ENCODE measurements around the gene STK16. TPM values are rescaled to one million over a fixed set of nuclear protein-coding genes. Genes with fewer than 3 reads are reported as not detected.

The STK16 gene
- polyA plus RNA-seq, 3 donors: 16.7 to 40.7 (median 17.8) TPM

DNA sequence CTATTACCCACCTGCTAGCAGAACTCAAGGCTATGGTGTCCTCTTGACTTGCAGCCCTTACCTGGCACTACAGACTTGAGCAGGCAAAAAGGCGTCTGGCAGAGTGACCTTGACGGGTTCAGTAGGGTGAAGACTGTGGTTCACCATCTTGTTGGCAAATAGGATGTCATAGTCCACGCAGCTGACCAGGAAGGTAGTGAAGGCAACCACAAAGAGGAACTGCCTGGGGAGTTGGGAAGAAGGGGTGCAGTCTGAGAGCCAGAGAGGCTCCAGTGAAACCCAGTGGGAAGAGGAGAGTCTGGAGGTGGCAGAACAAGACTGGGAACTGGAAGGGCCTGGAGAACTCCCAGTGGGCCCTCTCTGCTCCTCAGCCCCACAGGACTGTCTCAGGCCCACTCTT, 19.9 kb upstream of the STK16 start:
- intact Hi-C loops (cut with micrococcal nuclease): loop anchor here in 1 of 2 donors (5.0 kb wide), 1 partner anchor 72 kb away; no protein-coding TSS in a partner anchor
- H4K20me1 ChIP-seq (ENCODE audit: insufficient read depth, low read length): peaks cover 84% of the 10 kb centered on the region
- 0% methylated on average over 3 of the region's 3 CpGs for WGBS (ENCODE audit: insufficient coverage)
- H3K27ac ChIP-seq (ENCODE audit: low read depth in 1 of 2, low read length in 2 of 2): peak overlapping the region in 1 of 2 donors; percentile 8
- no peak overlapping the region for H2AFZ ChIP-seq (ENCODE audit: insufficient read depth, low read depth, low read length, poor library complexity, severe bottlenecking)
- TF ChIP-seq CTCF (IDR thresholded peaks at IDR 0.05): no peak
- peaks cover 41 to 44% of the 10 kb centered on the region in 2 donors for H3K4me1 ChIP-seq (ENCODE audit: control insufficient read depth in 1 of 2, insufficient read depth in 2 of 2, low read length in 2 of 2)
- peaks cover 0 to 49% of the 10 kb centered on the region in 2 donors for H3K27me3 ChIP-seq (ENCODE audit: control insufficient read depth in 2 of 2, insufficient read depth in 2 of 2, low read length in 2 of 2)
- Mint-ChIP-seq H3K4me1 (peaks cover 52% of the 10 kb centered on the region), H3K27ac (peak overlapping the region; percentile 30 to 84 (median 73)), H3K9me3 (peaks cover 0 to 29% (median 11%) of the 10 kb centered on the region in 7 donors), H3K36me3 (peaks cover 66 to 73% of the 10 kb centered on the region in 2 donors), H3K4me3 (peak overlapping the region; percentile 27 to 70), H3K27me3 (ENCODE audit: low read depth in 3 of 3) (peaks cover 44 to 67% (median 48%) of the 10 kb centered on the region in 3 donors)
- peak overlapping the region in 1 of 3 experiments; percentile 33 for H3K4me3 ChIP-seq (replicated peaks in 1 of 3; ENCODE audit: low read depth in 2 of 3, low read length in 3 of 3)
- DNase-seq: peak in 2 of 3 donors; percentile 70 to 77
- peak overlapping the region; percentile 38 for H3K4me2 ChIP-seq (replicated peaks; ENCODE audit: extremely low read depth, low read length, poor library complexity, severe bottlenecking)
- H3K9ac ChIP-seq (ENCODE audit: insufficient read depth, low read length, poor library complexity, severe bottlenecking): no peak overlapping the region
- H3K36me3 ChIP-seq (replicated peaks in 1 of 2; ENCODE audit: control insufficient read depth in 1 of 2, insufficient read depth in 2 of 2, low read length in 2 of 2): peaks cover 45 to 60% of the 10 kb centered on the region in 2 donors
- peaks cover 23% of the 10 kb centered on the region for H3K79me2 ChIP-seq (ENCODE audit: insufficient read depth, low read length)
- H3K9me3 ChIP-seq (replicated peaks in 1 of 2; ENCODE audit: control insufficient read depth in 1 of 2, insufficient read depth in 1 of 2, low read length in 2 of 2): peaks cover 0 to 5% of the 10 kb centered on the region in 2 donors

GRCh38 chr2:219228041-219228910, 17.0 kb upstream of the STK16 start:
- Histone ChIP-seq H3K4me2 (replicated peaks; ENCODE audit: extremely low read depth, low read length, poor library complexity, severe bottlenecking) (peak overlapping the region; percentile 96), H3K4me1 (ENCODE audit: control insufficient read depth in 1 of 2, insufficient read depth in 2 of 2, low read length in 2 of 2) (peaks cover 45 to 50% of the 10 kb centered on the region in 2 donors), H3K27ac (ENCODE audit: low read depth in 1 of 2, low read length in 2 of 2) (peak overlapping the region; percentile 18 to 86), H4K20me1 (ENCODE audit: insufficient read depth, low read length) (peaks cover 62% of the 10 kb centered on the region), H2AFZ (ENCODE audit: insufficient read depth, low read depth, low read length, poor library complexity, severe bottlenecking) (peak overlapping the region; percentile 82), H3K79me2 (ENCODE audit: insufficient read depth, low read length) (peaks cover 27% of the 10 kb centered on the region), H3K9ac (ENCODE audit: insufficient read depth, low read length, poor library complexity, severe bottlenecking) (peak overlapping the region; percentile 89), H3K27me3 (ENCODE audit: control insufficient read depth in 2 of 2, insufficient read depth in 2 of 2, low read length in 2 of 2) (peaks cover 0 to 24% of the 10 kb centered on the region in 2 donors), H3K9me3 (replicated peaks in 1 of 2; ENCODE audit: control insufficient read depth in 1 of 2, insufficient read depth in 1 of 2, low read length in 2 of 2) (no peaks in the 10 kb centered on the region), H3K36me3 (replicated peaks in 1 of 2; ENCODE audit: control insufficient read depth in 1 of 2, insufficient read depth in 2 of 2, low read length in 2 of 2) (peaks cover 32 to 48% of the 10 kb centered on the region in 2 donors), H3K4me3 (replicated peaks in 1 of 3; ENCODE audit: low read depth in 2 of 3, low read length in 3 of 3) (peak overlapping the region; percentile 80 to 89 (median 81))
- no peak for TF ChIP-seq CTCF (IDR thresholded peaks at IDR 0.05)
- intact Hi-C loops (cut with micrococcal nuclease): loop anchor here in 1 of 2 donors (5.0 kb wide), 1 partner anchor 69 kb away; no protein-coding TSS in a partner anchor
- peaks cover 25 to 38% (median 30%) of the 10 kb centered on the region in 3 donors for H3K27me3 Mint-ChIP-seq (ENCODE audit: low read depth in 3 of 3)
- peak overlapping the region; percentile 95 to 98 for H3K4me3 Mint-ChIP-seq
- H3K4me1 Mint-ChIP-seq: peaks cover 53% of the 10 kb centered on the region
- peaks cover 54 to 63% of the 10 kb centered on the region in 2 donors for H3K36me3 Mint-ChIP-seq
- H3K9me3 Mint-ChIP-seq: peaks cover 0 to 21% (median 8%) of the 10 kb centered on the region in 7 donors
- peak overlapping the region; percentile 18 to 75 (median 65) for H3K27ac Mint-ChIP-seq
- DNase-seq: no peak
- 0% methylated on average over 3 of the region's 7 CpGs for WGBS (ENCODE audit: insufficient coverage)
